SU-DHL-6 (cell line): ENCODE results near the gene CKMT2.

ENCODE experiments used
- EZH2phosphoT487 ChIP-seq: fragments of 200-600 bp; sonication (generic), shearing (Covaris generic); conservative IDR thresholded peaks from 2 replicates; pipeline ENCODE4 v1.6.1; 2018; ENCODE audit warnings: mild to moderate bottlenecking, antibody characterized with exemption, low read length, moderate library complexity, mixed read lengths
- TF ChIP-seq, protein P1 (sequence below): fragments of 200-600 bp; sonication (generic); IDR thresholded peaks from one replicate; pipeline ENCODE4 v1.5.1; 2017; ENCODE audit warnings: antibody characterized with exemption, mild to moderate bottlenecking, low read length, moderate library complexity; ENCODE audit not compliant: insufficient read depth, poor library complexity, severe bottlenecking

GRCh38 chr5:81205058-81205457 lies 28.1 kb upstream of the CKMT2 start:
- TF ChIP-seq, protein P1, sequence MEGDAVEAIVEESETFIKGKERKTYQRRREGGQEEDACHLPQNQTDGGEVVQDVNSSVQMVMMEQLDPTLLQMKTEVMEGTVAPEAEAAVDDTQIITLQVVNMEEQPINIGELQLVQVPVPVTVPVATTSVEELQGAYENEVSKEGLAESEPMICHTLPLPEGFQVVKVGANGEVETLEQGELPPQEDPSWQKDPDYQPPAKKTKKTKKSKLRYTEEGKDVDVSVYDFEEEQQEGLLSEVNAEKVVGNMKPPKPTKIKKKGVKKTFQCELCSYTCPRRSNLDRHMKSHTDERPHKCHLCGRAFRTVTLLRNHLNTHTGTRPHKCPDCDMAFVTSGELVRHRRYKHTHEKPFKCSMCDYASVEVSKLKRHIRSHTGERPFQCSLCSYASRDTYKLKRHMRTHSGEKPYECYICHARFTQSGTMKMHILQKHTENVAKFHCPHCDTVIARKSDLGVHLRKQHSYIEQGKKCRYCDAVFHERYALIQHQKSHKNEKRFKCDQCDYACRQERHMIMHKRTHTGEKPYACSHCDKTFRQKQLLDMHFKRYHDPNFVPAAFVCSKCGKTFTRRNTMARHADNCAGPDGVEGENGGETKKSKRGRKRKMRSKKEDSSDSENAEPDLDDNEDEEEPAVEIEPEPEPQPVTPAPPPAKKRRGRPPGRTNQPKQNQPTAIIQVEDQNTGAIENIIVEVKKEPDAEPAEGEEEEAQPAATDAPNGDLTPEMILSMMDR, result no peak
- no peak for TF ChIP-seq EZH2phosphoT487
